GM19324 (cell line): ENCODE data around the gene THADA.

Source experiments
- ATAC-seq: cut with Tn5 transposase; IDR thresholded peaks from one replicate; pipeline ENCODE4 v1.9.1; 2021; ENCODE audit warnings: mild to moderate bottlenecking, moderate library complexity; ENCODE audit not compliant: unreplicated experiment, low FRiP score

The THADA gene

GRCh38 chr2:43233218-43234212 is 362.3 kb downstream of the THADA start:
- no peak for ATAC-seq

- ATAC-seq: no peak
Observed at GRCh38 chr2:43230951-43231827, 364.6 kb downstream of the THADA start.

DNA sequence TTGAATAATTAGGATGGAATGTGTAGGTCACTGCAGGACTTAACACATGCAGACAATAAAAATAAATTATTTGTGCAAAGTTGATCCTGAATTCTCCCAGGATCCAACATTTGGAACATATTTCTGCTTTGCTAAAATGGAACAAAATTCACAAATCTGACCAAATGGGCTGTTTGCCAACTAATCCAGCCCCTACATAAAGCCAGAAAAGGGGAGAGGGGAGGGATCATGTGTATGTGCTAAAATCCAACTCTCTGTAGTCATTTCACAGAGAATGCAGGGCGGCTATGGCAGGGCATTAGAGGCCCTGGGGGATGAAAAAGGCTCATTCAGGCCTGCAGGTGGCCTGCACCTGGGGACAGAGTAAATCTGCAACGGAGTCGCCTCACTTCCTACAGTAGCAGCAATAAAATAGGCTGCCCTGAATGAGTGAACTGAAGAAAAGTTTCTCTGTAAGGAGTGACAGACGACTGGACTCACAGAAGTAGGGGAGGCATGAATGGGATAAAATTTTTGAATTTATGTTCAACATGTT is 365.4 kb downstream of the THADA start:
- no peak for ATAC-seq

DNA sequence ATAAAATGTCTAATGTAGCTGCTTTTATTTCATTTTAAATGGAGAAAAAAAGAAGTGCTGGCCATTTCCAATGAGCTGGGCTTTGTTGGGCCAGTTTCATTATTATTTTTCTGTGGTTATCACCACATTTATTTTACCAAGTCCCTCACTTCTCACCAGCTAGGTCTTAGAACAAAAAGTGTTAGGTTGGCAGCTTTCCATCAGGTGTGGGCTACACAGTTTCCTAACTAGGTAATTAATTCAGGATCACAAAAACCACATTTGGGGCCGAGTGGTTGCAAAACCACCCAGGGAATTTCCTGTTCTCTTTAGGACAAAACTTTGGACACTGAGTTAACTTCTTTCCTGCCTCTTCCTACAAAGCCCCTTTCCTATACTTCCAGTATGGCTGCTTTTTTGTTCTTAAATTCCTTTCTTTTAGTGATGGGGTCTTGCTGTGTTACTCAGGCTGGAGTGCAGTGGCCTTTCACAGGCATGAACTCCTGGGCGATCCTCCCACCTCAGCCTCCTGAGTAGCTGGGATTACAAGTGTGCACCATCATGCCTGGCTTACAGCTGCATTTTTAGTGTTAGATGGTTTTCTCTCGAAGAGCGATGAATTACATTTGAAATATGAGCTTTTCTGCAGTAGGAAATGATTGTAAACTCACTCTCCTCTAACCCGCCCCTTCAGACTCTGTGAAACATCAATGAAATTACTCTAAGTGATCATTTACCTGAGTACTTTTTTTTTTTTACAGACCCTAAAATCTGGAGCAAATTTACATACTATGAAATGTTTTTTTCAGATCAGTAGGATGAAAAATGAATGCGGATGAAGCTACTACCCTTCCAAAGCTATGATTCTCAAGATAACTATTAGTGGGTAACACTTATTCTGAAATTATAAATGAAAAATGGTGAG is 366.8 kb downstream of the THADA start:
- no peak for ATAC-seq

DNA sequence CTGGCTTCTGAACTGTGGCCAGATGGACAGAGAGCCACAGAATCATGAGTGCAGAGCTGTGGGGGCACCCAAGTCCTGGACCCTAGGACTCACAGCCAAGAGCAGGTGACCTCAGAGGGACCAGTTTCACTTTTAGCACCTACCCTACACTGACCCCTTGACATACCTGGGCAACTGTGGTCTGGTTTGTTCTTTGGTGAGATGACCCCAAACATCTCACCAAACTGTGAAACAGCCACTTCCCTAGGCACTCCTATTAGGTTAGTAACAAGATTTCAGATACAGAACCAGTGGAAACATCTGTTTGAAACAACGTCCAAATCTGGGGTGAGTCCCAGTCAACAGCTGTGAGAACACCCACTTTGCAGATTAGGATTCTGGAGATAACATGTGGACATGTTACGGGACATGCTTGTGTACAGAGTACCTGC is 367.5 kb downstream of the THADA start:
- ATAC-seq: no peak

- ATAC-seq: no peak
Observed at GRCh38 chr2:43227830-43228281, 368.0 kb downstream of the THADA start.

- peak; percentile 27 for ATAC-seq
Observed at GRCh38 chr2:43226955-43227829, 368.6 kb downstream of the THADA start.

DNA sequence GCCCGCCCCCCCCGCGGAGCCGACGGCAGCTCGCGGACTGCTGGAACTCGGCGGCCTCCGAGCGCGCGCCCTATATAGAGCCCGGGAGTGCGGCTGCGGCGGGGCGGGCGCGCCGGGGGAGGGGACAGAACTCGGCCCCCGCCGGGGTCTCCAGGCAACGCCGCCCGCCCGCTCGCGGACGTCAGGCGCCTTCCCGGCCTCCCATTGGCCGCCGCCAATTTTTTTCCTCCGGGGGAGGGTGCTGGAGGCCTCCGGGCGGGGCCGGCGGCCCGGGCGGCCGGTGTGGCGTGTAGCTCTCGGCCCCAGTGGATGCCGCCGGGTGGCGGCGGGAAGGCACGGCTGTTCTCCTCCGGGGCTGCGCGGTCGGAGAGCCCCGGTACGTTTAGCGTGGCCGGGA is 369.3 kb downstream of the THADA start, which contains the start of gene ZFP36L2:
ZFP36L2 (minus strand) TSS at position 49 of the 397 bp plus-strand sequence. CDS start 291 bp downstream, outside the sequence.
- peak; percentile 70 for ATAC-seq

DNA sequence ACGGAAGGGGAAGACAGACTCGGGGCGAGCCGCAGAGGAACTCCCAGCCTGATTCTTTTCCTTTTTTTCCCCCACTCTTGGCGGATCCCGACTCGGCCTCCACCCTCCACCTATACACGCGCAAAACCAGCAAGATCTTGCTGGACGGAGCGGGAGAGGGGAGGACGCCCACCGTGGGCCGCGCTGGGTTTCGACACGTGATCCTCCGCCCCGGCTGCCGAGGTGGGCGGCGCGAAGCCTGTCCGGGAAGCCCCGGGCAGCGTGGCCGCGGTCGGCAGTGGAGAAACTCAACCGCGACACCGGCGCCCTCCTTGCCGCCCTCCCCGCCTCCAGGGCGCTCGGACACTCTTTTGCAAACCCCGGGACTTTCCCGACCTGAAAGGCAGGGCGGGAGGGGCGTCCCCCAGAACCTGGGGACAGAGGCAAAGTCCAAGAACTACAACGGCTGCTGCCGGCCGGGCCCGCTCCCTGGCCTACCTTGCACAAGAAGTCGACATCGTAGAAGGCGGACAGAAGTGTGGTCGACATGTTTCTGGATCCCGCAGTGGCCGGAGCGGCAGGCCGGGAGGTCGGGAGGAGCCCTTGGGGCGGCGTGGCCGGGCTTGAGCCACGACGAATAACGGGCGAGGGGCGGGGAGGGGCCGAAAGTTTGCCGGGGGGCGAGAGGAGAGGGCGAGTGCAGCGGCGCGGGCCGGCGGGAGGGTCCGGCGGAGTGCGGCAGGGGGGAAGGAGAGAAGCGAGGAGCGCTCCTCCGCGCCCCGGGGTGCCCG is 369.9 kb downstream of the THADA start:
- ATAC-seq: peak; percentile 28

DNA sequence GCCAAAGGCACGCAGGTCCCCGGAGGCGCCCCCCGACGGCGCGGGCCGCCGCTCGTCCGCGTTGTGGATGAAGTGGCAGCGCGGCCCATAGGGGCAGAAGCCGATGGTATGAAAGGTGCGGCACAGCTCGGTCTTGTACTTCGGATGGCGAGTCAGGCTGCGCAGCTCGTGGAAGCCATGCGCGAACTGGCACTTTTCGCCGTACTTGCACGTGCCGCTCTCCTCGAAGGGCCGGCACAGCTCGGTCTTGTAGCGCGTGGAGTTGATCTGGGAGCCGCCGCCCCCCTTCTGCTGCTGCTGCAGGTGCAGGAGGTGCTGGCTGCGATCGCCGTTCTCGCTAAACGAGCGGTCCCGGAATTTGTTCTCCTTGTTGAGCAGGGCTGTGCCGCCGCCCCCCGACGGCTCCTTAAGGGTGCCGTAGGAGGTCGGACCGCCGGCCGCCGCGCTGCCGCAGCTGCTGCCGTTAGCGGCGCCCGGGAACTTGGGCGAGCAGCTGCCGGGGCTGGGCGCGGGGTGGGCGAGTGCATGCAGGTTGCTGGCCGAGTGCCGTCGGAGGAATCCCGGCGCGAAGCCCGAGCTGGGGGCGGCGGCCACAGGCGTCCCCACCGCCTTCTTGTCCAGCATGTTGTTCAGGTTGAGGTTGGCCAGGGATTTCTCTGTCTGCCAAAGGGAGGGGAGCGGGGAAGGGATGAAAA is 370.6 kb downstream of the THADA start:
- no peak for ATAC-seq

- no peak for ATAC-seq
Observed at GRCh38 chr2:43224571-43225092, 371.2 kb downstream of the THADA start.

DNA sequence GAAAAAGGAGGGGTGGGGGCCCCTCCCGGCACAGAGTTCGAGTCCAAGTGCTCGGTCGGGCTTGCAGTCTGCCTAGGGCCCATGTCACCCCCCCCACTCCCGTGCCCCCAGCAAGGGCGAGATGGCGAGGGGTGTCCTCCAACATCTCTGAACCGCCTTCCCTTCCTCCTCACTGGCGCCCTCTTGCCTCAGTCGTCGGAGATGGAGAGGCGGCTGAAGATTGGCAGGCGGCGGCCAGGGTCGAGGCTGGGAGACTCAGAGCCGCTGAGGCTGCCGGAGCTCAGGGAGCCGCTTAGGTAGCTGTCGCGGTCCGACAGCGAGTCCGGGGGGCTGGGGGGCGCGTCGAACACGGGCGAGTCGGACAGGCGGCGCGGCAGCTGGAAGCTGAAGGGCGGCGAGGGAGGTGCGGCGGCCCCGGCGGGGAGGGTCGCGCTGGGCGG is 371.7 kb downstream of the THADA start:
- no peak for ATAC-seq

- ATAC-seq: no peak
Observed at GRCh38 chr2:43223521-43224001, 372.3 kb downstream of the THADA start.

DNA sequence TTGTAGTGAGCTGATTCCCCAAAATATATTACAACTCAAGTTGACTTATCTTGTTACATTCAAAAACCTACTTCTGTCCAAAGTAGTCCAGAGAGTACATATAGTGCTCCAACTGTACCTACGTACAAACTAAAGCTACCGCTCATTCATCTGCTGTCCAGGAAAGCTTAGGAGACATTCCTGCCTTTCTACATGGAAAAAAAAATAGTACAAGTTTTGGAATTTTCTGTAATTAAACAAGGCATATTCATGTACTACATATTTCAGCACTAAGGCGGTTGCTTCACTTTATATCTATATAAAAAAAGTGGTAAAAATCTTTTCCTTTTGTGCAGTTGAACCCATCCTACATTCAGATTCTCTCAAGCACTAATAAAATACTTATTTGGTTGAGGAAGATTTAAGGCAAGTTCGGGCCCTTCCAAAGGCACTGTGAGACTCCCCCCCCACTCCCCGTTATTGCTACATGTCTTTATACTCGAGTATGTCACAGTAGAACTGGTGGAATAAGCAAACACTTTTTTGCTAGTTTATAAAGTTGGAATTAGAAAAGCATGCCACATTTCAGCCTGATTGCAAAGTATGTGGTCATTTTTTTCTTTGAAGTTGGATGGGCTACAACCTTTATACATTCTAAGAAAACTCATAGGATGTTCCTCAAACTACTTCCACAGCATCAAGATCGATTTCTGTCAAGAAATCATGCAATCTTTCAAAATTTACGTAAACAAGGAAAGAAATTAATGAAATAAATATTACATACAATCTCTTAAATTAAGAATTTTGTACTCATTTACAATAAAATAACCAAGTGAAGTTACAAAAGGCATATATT is 373.1 kb downstream of the THADA start:
- ATAC-seq: no peak

GRCh38 chr2:43221763-43222474 is 373.9 kb downstream of the THADA start:
- no peak for ATAC-seq
